ENCODE data around the gene DOK5.

Gene DOK5

DNA sequence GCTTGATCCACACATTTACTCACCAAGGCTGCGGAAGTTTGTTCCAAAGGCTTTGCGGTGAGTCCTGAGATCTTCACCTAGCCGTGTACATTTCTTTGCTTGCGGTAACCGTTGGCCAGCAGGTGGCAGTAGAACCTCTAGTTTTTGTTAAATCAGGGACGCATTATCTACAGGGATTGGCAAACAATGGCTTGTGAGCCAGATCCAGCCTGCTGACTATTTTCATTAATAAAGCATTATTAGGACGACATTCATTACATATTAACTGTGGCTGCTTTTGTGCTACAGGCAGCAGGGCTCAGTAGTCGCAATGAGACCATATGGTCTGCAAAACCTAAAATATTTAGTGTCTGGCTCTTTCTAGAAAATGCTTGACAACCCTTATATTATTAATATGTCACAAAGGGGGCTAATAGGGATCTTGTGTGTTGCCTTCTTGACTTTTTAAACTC is 174.1 kb downstream of the DOK5 start:
- no peaks in the 10 kb centered on the region for H3K9me3 ChIP-seq (ENCODE audit: control insufficient read depth in 5 of 5, low read length in 5 of 5)
- peaks cover 0 to 3% (median 0%) of the 10 kb centered on the region in 5 donors for H3K4me1 ChIP-seq (ENCODE audit: control insufficient read depth in 5 of 5, insufficient read depth in 5 of 5, low read length in 5 of 5)
- H3K36me3 ChIP-seq (ENCODE audit: control insufficient read depth in 5 of 5, insufficient read depth in 5 of 5, low read length in 5 of 5), result no peaks in the 10 kb centered on the region
- H3K4me3 ChIP-seq (ENCODE audit: low read depth in 1 of 5, low read length in 5 of 5), result no peak overlapping the region
- no peaks in the 10 kb centered on the region for H3K27me3 ChIP-seq (ENCODE audit: control insufficient read depth in 5 of 5, insufficient read depth in 4 of 5, low read length in 5 of 5)
- no peak overlapping the region for H3K27ac ChIP-seq (ENCODE audit: low read depth, low read length)
- no peak overlapping the region for H3K9ac ChIP-seq (ENCODE audit: low read length in 5 of 5)

DNA sequence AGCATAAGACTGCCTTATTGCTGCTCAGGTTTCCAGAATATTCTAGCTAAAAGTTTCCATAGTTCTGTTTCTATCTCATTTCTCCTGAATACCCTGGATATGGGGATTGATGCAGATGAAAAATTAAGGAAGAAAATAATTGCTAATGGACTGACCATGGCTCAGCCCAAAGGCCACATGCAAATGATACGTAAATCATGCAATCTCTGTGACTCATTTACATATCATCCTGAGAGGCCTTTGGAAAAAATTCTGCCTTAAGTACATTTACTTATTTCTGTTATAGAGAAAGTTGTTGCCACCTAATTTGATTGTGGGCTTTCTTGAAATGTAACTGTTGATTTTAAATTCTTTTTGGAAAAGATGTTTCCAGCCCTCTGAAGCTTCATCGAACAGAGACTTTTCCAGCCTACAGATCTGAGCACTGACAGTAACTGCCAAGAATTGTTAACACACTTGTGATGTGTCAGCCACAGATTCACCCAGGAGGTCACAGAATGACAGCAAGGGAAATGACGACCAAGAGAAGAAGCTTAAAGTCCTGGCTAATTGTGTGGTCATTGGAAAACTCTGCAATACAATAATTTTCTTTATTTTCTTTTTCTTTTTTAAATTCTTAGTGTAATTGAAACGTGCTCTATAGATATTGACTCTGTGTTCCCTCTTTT is 174.8 kb downstream of the DOK5 start:
- Histone ChIP-seq H3K4me1 (ENCODE audit: control insufficient read depth in 5 of 5, insufficient read depth in 5 of 5, low read length in 5 of 5) (peaks cover 0 to 3% (median 0%) of the 10 kb centered on the region in 5 donors), H3K27me3 (ENCODE audit: control insufficient read depth in 5 of 5, insufficient read depth in 4 of 5, low read length in 5 of 5) (no peaks in the 10 kb centered on the region), H3K9ac (ENCODE audit: low read length in 5 of 5) (no peak overlapping the region), H3K36me3 (ENCODE audit: control insufficient read depth in 5 of 5, insufficient read depth in 5 of 5, low read length in 5 of 5) (no peaks in the 10 kb centered on the region), H3K27ac (ENCODE audit: low read depth, low read length) (no peak overlapping the region), H3K4me3 (ENCODE audit: low read depth in 1 of 5, low read length in 5 of 5) (no peak overlapping the region), H3K9me3 (ENCODE audit: control insufficient read depth in 5 of 5, low read length in 5 of 5) (no peaks in the 10 kb centered on the region)

DNA sequence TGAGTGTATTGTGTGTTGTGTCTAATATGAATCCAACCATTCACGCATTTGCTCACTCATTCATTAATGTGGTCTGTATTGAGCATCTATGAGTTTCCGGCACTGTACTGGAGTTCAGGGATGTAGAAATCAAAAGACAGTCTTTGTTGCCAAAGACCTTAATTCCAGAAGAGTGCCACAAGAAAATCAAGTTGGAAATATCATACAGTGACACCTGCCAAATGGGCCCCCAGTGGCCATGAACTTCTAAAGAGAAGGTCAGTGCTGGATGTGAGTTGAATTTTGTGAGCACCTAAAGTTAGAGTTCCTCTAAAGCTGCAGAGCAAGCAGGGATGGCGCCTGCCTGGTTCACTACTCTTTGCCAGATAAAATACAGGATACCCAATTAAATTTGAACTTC is 175.9 kb downstream of the DOK5 start:
- Histone ChIP-seq H3K27ac (ENCODE audit: low read depth, low read length) (no peak overlapping the region), H3K9ac (ENCODE audit: low read length in 5 of 5) (no peak overlapping the region), H3K4me3 (ENCODE audit: low read depth in 1 of 5, low read length in 5 of 5) (no peak overlapping the region), H3K9me3 (ENCODE audit: control insufficient read depth in 5 of 5, low read length in 5 of 5) (no peaks in the 10 kb centered on the region), H3K36me3 (ENCODE audit: control insufficient read depth in 5 of 5, insufficient read depth in 5 of 5, low read length in 5 of 5) (no peaks in the 10 kb centered on the region), H3K4me1 (ENCODE audit: control insufficient read depth in 5 of 5, insufficient read depth in 5 of 5, low read length in 5 of 5) (peaks cover 0 to 3% (median 0%) of the 10 kb centered on the region in 5 donors), H3K27me3 (ENCODE audit: control insufficient read depth in 5 of 5, insufficient read depth in 4 of 5, low read length in 5 of 5) (no peaks in the 10 kb centered on the region)

DNA sequence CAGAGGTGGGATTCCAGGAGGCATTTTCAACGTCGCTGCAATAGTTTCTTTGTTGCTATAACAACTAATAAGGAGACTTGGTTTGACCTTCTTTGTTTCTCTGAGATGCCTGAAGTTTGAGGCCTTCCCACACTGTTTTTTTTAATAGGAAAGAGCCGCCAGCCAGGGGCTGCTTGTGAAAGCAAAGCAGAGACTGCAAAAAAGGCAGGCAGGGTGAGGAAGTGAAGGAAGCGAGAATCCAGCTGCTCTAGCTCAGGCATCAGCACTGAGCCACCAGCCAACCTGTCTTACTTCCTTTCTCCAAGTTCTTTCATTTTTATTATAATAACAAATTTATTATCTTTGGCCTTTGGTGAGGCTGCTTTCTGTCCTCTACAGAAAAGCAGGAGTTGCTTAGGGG is 179.1 kb downstream of the DOK5 start:
- Histone ChIP-seq H3K27ac (ENCODE audit: low read depth, low read length) (no peak overlapping the region), H3K9ac (ENCODE audit: low read length in 5 of 5) (no peak overlapping the region), H3K4me1 (ENCODE audit: control insufficient read depth in 5 of 5, insufficient read depth in 5 of 5, low read length in 5 of 5) (peaks cover 0 to 2% (median 0%) of the 10 kb centered on the region in 5 donors), H3K9me3 (ENCODE audit: control insufficient read depth in 5 of 5, low read length in 5 of 5) (no peaks in the 10 kb centered on the region), H3K27me3 (ENCODE audit: control insufficient read depth in 5 of 5, insufficient read depth in 4 of 5, low read length in 5 of 5) (no peaks in the 10 kb centered on the region), H3K36me3 (ENCODE audit: control insufficient read depth in 5 of 5, insufficient read depth in 5 of 5, low read length in 5 of 5) (no peaks in the 10 kb centered on the region), H3K4me3 (ENCODE audit: low read depth in 1 of 5, low read length in 5 of 5) (no peak overlapping the region)

DNA sequence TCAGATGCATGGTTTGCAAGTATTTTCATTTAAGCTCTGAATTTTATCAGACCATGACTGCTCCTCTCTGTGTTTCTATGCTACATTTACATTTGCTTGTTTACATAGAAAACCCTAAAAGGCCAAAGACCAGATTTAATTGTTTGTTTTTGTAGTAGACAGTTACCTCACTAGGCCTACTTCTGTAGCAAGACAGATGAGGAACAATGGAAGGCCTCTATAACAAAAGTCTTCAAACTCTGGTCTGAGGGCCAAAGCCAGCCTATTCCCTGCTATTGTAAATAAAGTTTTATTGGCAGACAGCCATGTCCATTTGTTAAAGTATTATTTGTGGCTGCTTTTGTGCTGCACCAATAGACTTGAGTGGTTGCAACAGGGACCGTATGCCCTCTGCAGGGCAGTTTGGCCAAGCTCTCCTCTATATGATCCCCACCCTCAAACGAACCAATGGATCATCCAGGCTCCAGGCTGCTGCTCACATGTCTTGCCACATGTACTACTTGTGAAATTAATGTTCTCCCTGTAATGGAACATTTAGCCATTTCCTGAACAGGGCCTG is 182.0 kb downstream of the DOK5 start:
- Histone ChIP-seq H3K27ac (ENCODE audit: low read depth, low read length) (no peak overlapping the region), H3K27me3 (ENCODE audit: control insufficient read depth in 5 of 5, insufficient read depth in 4 of 5, low read length in 5 of 5) (peaks cover 0 to 4% (median 0%) of the 10 kb centered on the region in 5 donors), H3K36me3 (ENCODE audit: control insufficient read depth in 5 of 5, insufficient read depth in 5 of 5, low read length in 5 of 5) (no peaks in the 10 kb centered on the region), H3K9ac (ENCODE audit: low read length in 5 of 5) (no peak overlapping the region), H3K4me3 (ENCODE audit: low read depth in 1 of 5, low read length in 5 of 5) (no peak overlapping the region), H3K9me3 (ENCODE audit: control insufficient read depth in 5 of 5, low read length in 5 of 5) (no peaks in the 10 kb centered on the region), H3K4me1 (ENCODE audit: control insufficient read depth in 5 of 5, insufficient read depth in 5 of 5, low read length in 5 of 5) (no peaks in the 10 kb centered on the region)

DNA sequence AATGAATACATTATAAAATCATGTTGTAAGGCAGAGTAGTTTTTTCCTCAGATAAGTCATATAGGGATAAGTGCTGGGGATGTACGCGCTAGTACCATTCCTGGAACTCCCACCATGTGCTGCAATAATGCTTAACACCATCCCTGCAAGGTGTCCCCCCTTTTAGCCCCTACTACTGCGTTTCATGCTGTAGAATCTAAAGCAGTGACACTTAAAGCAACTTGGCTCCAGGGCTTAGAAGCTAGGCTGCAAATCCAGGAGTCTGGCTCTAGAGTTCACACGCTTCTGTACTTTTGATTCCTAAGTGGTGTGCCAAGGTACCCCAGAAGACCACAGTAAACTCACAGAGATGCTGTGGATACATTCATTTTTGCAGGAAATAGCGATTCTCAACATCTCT is 183.1 kb downstream of the DOK5 start:
- Histone ChIP-seq H3K4me3 (ENCODE audit: low read depth in 1 of 5, low read length in 5 of 5) (no peak overlapping the region), H3K27me3 (ENCODE audit: control insufficient read depth in 5 of 5, insufficient read depth in 4 of 5, low read length in 5 of 5) (peaks cover 0 to 4% (median 0%) of the 10 kb centered on the region in 5 donors), H3K9me3 (ENCODE audit: control insufficient read depth in 5 of 5, low read length in 5 of 5) (no peaks in the 10 kb centered on the region), H3K4me1 (ENCODE audit: control insufficient read depth in 5 of 5, insufficient read depth in 5 of 5, low read length in 5 of 5) (no peaks in the 10 kb centered on the region), H3K36me3 (ENCODE audit: control insufficient read depth in 5 of 5, insufficient read depth in 5 of 5, low read length in 5 of 5) (no peaks in the 10 kb centered on the region), H3K27ac (ENCODE audit: low read depth, low read length) (no peak overlapping the region), H3K9ac (ENCODE audit: low read length in 5 of 5) (no peak overlapping the region)

DNA sequence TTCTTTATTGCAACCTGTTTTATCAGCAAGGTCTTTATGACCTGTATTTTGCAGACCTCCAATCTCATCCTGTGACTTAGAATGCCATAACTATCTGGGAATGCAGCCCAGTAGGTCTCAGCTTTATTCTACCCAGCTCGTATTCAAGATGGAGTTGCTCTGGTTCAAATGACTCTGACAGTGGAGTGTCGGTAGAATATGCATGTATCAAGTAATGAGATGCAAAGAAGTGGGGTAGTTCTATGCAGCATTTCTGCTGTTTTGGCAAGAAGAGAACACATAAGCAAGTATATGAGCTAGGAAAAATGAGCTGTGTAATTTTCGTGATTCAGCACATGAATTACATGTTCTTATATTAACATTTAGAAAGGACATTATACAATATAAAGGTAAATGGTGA is 185.9 kb downstream of the DOK5 start:
- Histone ChIP-seq H3K4me3 (ENCODE audit: low read depth in 1 of 5, low read length in 5 of 5) (no peak overlapping the region), H3K36me3 (ENCODE audit: control insufficient read depth in 5 of 5, insufficient read depth in 5 of 5, low read length in 5 of 5) (no peaks in the 10 kb centered on the region), H3K9me3 (ENCODE audit: control insufficient read depth in 5 of 5, low read length in 5 of 5) (no peaks in the 10 kb centered on the region), H3K27ac (ENCODE audit: low read depth, low read length) (no peak overlapping the region), H3K27me3 (ENCODE audit: control insufficient read depth in 5 of 5, insufficient read depth in 4 of 5, low read length in 5 of 5) (peaks cover 0 to 4% (median 0%) of the 10 kb centered on the region in 5 donors), H3K4me1 (ENCODE audit: control insufficient read depth in 5 of 5, insufficient read depth in 5 of 5, low read length in 5 of 5) (no peaks in the 10 kb centered on the region), H3K9ac (ENCODE audit: low read length in 5 of 5) (no peak overlapping the region)

DNA sequence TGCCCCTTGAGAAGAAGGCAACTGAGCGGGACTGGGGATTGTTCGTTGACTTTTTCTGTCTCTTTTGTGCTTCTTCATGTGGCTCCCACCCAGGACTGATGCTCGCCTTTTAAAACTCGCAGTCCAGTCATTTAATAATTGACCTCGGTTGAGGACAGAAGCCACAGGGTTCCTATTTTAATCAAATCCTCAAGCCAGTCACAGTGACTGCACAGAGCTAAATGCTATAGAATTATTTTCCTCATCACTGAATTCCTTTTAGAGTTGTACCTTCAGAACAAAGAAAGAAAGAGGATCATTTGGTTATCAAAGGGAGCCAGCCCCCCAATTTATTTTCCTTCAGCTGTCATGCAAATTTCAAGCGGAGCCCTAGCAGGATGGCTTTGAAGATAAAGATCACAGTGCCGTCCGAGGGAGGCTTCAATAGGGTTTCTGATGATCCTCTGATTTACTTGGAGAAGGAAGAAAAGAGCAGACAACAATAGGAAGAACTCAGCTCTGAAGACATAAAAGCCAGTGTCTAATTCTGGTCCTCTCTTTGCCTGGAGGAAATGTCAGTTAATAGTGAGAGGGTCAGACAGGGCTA is 186.6 kb downstream of the DOK5 start:
- H3K9me3 ChIP-seq (ENCODE audit: control insufficient read depth in 5 of 5, low read length in 5 of 5), result no peaks in the 10 kb centered on the region
- no peak overlapping the region for H3K27ac ChIP-seq (ENCODE audit: low read depth, low read length)
- no peaks in the 10 kb centered on the region for H3K36me3 ChIP-seq (ENCODE audit: control insufficient read depth in 5 of 5, insufficient read depth in 5 of 5, low read length in 5 of 5)
- H3K9ac ChIP-seq (ENCODE audit: low read length in 5 of 5), result no peak overlapping the region
- no peaks in the 10 kb centered on the region for H3K4me1 ChIP-seq (ENCODE audit: control insufficient read depth in 5 of 5, insufficient read depth in 5 of 5, low read length in 5 of 5)
- peaks cover 0 to 4% (median 0%) of the 10 kb centered on the region in 5 donors for H3K27me3 ChIP-seq (ENCODE audit: control insufficient read depth in 5 of 5, insufficient read depth in 4 of 5, low read length in 5 of 5)
- H3K4me3 ChIP-seq (ENCODE audit: low read depth in 1 of 5, low read length in 5 of 5), result no peak overlapping the region

DNA sequence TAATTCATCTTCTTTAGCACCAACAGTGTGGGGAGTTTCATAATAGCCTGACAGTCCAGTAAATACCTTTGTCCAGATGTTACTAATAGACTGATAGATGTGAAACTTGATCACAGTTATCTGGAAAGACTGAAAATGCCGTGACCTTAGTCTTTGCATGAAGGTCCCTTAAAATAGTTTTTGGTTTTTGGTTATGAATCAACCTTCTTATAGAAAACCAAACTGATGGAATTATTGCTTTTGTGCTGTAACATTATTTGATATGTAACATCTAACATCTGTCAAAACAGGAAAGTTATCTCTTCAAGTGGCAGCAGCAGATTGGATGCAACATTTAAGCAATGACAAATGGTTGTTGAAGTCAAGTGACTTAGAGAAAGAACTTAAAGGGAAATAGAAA is 190.4 kb downstream of the DOK5 start:
- Histone ChIP-seq H3K27ac (ENCODE audit: low read depth, low read length) (no peak overlapping the region), H3K4me3 (ENCODE audit: low read depth in 1 of 5, low read length in 5 of 5) (no peak overlapping the region), H3K36me3 (ENCODE audit: control insufficient read depth in 5 of 5, insufficient read depth in 5 of 5, low read length in 5 of 5) (no peaks in the 10 kb centered on the region), H3K9ac (ENCODE audit: low read length in 5 of 5) (no peak overlapping the region), H3K4me1 (ENCODE audit: control insufficient read depth in 5 of 5, insufficient read depth in 5 of 5, low read length in 5 of 5) (peaks cover 0 to 8% (median 4%) of the 10 kb centered on the region in 5 donors), H3K9me3 (ENCODE audit: control insufficient read depth in 5 of 5, low read length in 5 of 5) (no peaks in the 10 kb centered on the region), H3K27me3 (ENCODE audit: control insufficient read depth in 5 of 5, insufficient read depth in 4 of 5, low read length in 5 of 5) (peaks cover 0 to 8% (median 2%) of the 10 kb centered on the region in 5 donors)

DNA sequence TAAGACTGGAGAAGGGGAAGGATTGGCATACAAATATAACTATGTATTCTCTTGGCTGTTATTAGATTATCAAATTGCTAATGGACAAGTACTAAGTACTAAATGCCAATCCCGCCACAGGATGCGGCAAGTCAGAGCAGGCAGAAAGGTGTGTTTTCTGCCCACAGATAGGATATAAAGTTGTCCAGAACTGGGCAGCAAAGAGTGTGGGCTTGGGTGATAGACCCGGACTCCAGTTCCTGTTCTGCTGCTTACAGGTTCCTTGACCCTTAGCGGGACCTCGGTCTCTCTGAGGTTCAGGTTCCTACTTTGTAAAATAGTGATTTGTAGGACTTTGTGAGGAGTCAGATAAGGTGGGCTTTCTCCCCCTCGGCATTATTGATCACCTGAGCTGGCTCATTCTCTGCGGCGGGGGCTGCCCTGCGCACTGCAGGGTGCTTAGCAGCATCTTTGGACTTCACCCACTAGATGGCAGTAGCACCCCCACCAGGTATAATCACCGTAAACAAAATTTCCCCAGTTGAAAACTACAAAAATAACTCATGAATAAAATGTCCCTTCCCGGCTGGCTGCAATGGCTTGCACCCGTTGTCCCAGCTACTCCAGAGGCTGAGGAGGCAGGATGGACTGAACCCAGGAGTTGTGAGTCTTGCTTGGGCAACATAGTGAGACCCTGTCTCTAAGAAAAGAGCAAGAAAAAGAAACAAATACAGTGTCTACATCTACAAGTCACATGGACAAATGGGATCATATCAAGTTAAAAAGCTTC is 193.1 kb downstream of the DOK5 start:
- no peak overlapping the region for H3K4me3 ChIP-seq (ENCODE audit: low read depth in 1 of 5, low read length in 5 of 5)
- peaks cover 0 to 8% (median 4%) of the 10 kb centered on the region in 5 donors for H3K4me1 ChIP-seq (ENCODE audit: control insufficient read depth in 5 of 5, insufficient read depth in 5 of 5, low read length in 5 of 5)
- H3K9me3 ChIP-seq (ENCODE audit: control insufficient read depth in 5 of 5, low read length in 5 of 5), result no peaks in the 10 kb centered on the region
- no peak overlapping the region for H3K9ac ChIP-seq (ENCODE audit: low read length in 5 of 5)
- H3K27ac ChIP-seq (ENCODE audit: low read depth, low read length), result no peak overlapping the region
- H3K36me3 ChIP-seq (ENCODE audit: control insufficient read depth in 5 of 5, insufficient read depth in 5 of 5, low read length in 5 of 5), result no peaks in the 10 kb centered on the region
- H3K27me3 ChIP-seq (ENCODE audit: control insufficient read depth in 5 of 5, insufficient read depth in 4 of 5, low read length in 5 of 5), result peaks cover 0 to 4% (median 0%) of the 10 kb centered on the region in 5 donors
